Epithelial cell of proximal tubule (primary cell): ENCODE results near the gene TELO2. TPM values are rescaled to one million over a fixed set of nuclear protein-coding genes. Genes with fewer than 3 reads are reported as not detected.

Source experiments
- DNase-seq: peaks from one replicate; pipeline ENCODE4 v3.0.0-alpha.2; 2011; ENCODE audit warnings: low read depth
- H3K4me3 ChIP-seq: 2 replicates; pipeline ENCODE4 v1.5.1; 2011; ENCODE audit warnings: low read depth, mild to moderate bottlenecking, low read length
- CTCF ChIP-seq: conservative IDR thresholded peaks from 2 replicates; pipeline ENCODE4 v1.5.1; 2012; ENCODE audit warnings: low read depth, mild to moderate bottlenecking, low read length
- total RNA-seq: library from RNA; depleted of rRNA; stranded (reverse); fragments of >200 nt; gene quantifications from 2 replicates; pipeline ENCODE4 v1.2.3, GENCODE V29; 2015

The TELO2 gene
- total RNA-seq, 1 donor from 2014 or later = 33.5 TPM

- TF ChIP-seq CTCF = no peak
- no peak overlapping the region for H3K4me3 ChIP-seq
- DNase-seq = no peak
Observed at GRCh38 chr16:1446296-1447080, 46.7 kb upstream of the TELO2 start.

- TF ChIP-seq CTCF = no peak
- no peak for DNase-seq
- H3K4me3 ChIP-seq = no peak overlapping the region
Observed at GRCh38 chr16:1447965-1448364, 45.2 kb upstream of the TELO2 start.

GRCh38 chr16:1448536-1449116 lies 44.5 kb upstream of the TELO2 start:
- no peak for DNase-seq
- no peak overlapping the region for H3K4me3 ChIP-seq
- TF ChIP-seq CTCF = no peak

DNA sequence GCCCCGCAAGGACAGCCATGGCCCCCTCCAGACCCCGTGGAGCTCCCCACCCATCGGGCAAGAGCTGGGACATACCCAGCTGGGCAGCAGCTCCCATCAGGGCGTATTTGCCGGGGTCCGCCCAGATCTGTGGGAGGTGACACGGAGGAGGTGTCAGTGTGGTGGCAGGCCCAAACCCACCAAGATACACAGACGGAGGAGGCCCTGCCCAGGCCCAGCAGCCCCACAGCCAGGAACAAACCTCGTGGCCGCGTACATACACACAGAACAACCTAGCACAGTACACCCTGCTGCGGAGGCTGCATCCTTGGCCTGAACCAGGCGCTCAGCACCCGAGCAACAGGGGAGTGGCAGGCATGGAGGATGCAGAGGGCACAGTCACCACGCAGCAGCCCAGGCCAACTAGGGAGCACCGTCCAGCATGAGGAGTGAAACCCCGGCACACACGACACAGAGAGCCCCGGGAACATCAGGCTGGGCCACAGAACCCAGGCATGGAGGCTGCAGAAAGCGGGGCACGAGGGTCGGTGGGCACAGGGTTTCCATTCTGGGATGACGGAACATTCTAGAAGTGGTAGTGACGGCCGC lies 43.9 kb upstream of the TELO2 start:
- no peak overlapping the region for H3K4me3 ChIP-seq
- no peak for TF ChIP-seq CTCF
- no peak for DNase-seq

DNA sequence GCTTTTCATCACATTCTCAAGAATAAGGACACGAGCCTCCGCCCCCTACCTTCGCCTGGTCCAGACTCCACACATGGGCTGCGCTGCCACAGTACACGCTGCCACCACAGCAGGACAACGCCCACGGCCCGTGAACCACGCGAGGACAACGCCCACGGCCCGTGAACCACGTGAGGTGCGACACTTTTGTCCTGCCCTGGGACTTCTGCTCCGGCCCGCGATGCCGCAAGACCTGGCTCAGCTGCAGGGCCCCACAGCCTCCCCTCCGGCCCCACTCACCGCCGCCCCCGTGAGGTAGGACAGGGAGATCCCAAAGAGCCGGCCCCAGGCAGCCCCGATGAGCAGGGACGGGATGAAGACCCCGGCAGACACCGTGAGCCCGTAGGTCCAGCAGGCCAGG lies 42.9 kb upstream of the TELO2 start:
- H3K4me3 ChIP-seq = no peak overlapping the region
- TF ChIP-seq CTCF = no peak
- DNase-seq = no peak

GRCh38 chr16:1450841-1451240 lies 42.3 kb upstream of the TELO2 start:
- no peak for TF ChIP-seq CTCF
- no peak for DNase-seq
- H3K4me3 ChIP-seq = no peak overlapping the region
